Measurements from ENCODE around the gene SDR39U1. TPM values are rescaled to one million over a fixed set of nuclear protein-coding genes. Genes with fewer than 3 reads are reported as not detected.

Gene SDR39U1
- total RNA-seq, 6 experiments from 2014 or later = 24.9 to 32.8 (median 28.3) TPM

- intact Hi-C loops (cut with DNase I) = no loop called here
- Histone ChIP-seq H3K27ac (peak overlapping the region in 1 of 3 donors; percentile 16), H3K4me3 (no peak overlapping the region), H3K27me3 (no peaks in the 10 kb centered on the region), H3K9me3 (no peaks in the 10 kb centered on the region), H3K4me1 (peaks cover 0 to 10% (median 4%) of the 10 kb centered on the region in 4 donors), H3K36me3 (no peaks in the 10 kb centered on the region)
- WGBS (ENCODE audit: insufficient coverage, low coverage, low lambda C conversion rate, missing lambda C conversion rate) = 50% methylated on average over 1 of the region's 6 CpGs
- no peak for DNase-seq
- ATAC-seq = peak in 1 of 4 donors; percentile 4
- TF ChIP-seq CTCF (IDR thresholded peaks at IDR 0.05) = no peak
- no peak for TF ChIP-seq POLR2A (IDR thresholded peaks at IDR 0.05)
Observed at GRCh38 chr14:24417832-24418491, 24.6 kb downstream of the SDR39U1 start.

GRCh38 chr14:24416932-24417619, 25.5 kb downstream of the SDR39U1 start:
- H3K27ac ChIP-seq = no peak overlapping the region
- H3K4me3 ChIP-seq = no peak overlapping the region
- H3K9me3 ChIP-seq = no peaks in the 10 kb centered on the region
- WGBS (ENCODE audit: insufficient coverage, low coverage, low lambda C conversion rate, missing lambda C conversion rate) = 79% methylated on average over 7 of the region's 16 CpGs
- intact Hi-C loops (cut with DNase I) = no loop called here
- H3K27me3 ChIP-seq = no peaks in the 10 kb centered on the region
- H3K4me1 ChIP-seq = peaks cover 0 to 10% (median 4%) of the 10 kb centered on the region in 4 donors
- no peaks in the 10 kb centered on the region for H3K36me3 ChIP-seq
- TF ChIP-seq POLR2A (IDR thresholded peaks at IDR 0.05) (no peak), CTCF (IDR thresholded peaks at IDR 0.05) (no peak)
- ATAC-seq (no peak), DNase-seq (no peak)

- Histone ChIP-seq H3K4me3 (no peak overlapping the region), H3K4me1 (peaks cover 0 to 10% (median 4%) of the 10 kb centered on the region in 4 donors), H3K9me3 (no peaks in the 10 kb centered on the region), H3K27ac (no peak overlapping the region), H3K27me3 (no peaks in the 10 kb centered on the region), H3K36me3 (no peaks in the 10 kb centered on the region)
- intact Hi-C loops (cut with DNase I) = no loop called here
- TF ChIP-seq POLR2A (IDR thresholded peaks at IDR 0.05) (no peak), CTCF (IDR thresholded peaks at IDR 0.05) (no peak)
- DNase-seq (no peak), ATAC-seq (no peak)
- WGBS (ENCODE audit: insufficient coverage, low coverage, low lambda C conversion rate, missing lambda C conversion rate) = 60% methylated on average over 4 of the region's 19 CpGs
Observed at GRCh38 chr14:24416254-24416931, 26.2 kb downstream of the SDR39U1 start.

- ATAC-seq = no peak
Observed at GRCh38 chr14:24415421-24416253, 26.9 kb downstream of the SDR39U1 start.

More at GRCh38 chr14:24415421-24416253, 26.9 kb downstream of the SDR39U1 start:
- Histone ChIP-seq H3K4me3 (no peak overlapping the region), H3K27ac (no peak overlapping the region), H3K27me3 (no peaks in the 10 kb centered on the region), H3K36me3 (no peaks in the 10 kb centered on the region), H3K4me1 (peaks cover 0 to 10% (median 4%) of the 10 kb centered on the region in 4 donors), H3K9me3 (no peaks in the 10 kb centered on the region)
- TF ChIP-seq POLR2A (IDR thresholded peaks at IDR 0.05) (no peak), CTCF (IDR thresholded peaks at IDR 0.05) (no peak)
- 77% methylated on average over 13 of the region's 25 CpGs for WGBS (ENCODE audit: insufficient coverage, low coverage, low lambda C conversion rate, missing lambda C conversion rate)
- intact Hi-C loops (cut with DNase I) = no loop called here
- no peak for DNase-seq

Data from right lobe of liver (tissue), 6 donors.